GM21825 (cell line): Measurements from ENCODE around the gene ZNF836.
A peak's percentile ranks its signal among the peaks of the same experiment; 100 is the strongest.
"Not testable (repeated sequence)": the region's sequence is repeated elsewhere in the genome, so short reads cannot be mapped to it uniquely, and the experiment has no call there.

Source experiments
- ATAC-seq: cut with Tn5 transposase; IDR thresholded peaks from one replicate; pipeline ENCODE4 v1.9.1; 2021; ENCODE audit warnings: mild to moderate bottlenecking, moderate library complexity; ENCODE audit not compliant: unreplicated experiment

Gene ZNF836

DNA sequence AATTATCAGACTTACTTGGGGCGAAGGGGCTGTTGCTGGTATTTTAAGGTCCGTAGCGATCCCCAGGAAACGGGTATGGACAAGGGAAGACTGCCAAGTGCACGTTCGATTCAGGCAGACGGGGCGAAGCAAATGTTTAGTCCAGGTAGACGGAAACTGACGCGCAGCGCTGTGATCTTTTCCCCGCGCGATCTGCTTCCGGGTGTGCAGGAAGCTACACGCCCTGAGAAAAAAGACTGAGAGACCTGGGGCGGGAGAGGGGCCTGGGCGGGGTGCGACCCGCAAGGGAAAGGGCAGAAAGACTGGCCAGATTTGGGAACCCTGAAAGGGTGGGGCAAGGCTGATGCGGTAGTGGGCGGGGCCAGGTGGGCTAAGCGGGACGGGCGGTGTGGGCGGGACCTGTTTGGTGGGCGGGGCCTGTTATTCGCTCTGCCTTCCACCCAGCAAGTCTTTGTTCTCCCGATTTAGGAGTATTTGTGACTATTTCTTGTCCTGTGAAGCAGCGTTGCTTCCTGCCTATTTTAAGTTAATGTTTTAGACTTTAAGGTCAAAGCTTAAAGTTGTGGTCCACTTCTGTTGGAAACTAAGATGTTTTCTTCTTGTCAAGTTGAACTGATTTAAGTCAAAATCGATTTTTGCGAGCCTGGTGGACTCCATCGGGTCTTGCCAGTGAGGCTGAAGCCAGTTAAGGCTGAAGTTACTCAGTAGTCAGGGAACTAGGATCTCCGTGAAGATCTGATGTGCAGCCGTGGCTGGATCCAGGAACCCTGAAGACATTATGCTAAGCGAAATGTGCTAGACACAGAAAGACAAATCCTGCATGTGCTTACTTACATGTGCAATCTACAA, at the start of gene ZNF836:
ZNF836 (minus strand) TSS at position 301 of the 849 bp plus-strand sequence. CDS start 3,549 bp downstream, outside the sequence.
- peak; percentile 79 for ATAC-seq

DNA sequence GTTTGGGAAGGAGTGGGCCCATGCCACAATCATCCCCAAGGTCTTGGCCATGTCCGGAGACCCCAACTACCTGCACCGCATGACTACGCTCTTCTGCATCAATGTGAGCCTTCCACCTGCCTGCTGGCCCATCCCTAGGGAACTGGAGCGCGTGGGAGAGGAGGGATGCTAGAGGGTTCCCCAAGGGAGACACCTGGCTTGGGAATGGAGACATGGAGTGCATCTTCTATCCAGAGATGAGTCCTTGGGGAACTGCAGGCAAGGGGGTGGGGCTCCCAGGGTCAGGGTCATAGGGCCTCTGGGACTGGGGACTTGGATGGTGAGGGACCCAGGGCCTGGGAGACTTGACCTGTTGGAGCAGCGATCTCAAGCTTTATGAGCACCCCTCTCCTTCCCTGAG, 49.6 kb upstream of the ZNF836 start:
- no peak for ATAC-seq

DNA sequence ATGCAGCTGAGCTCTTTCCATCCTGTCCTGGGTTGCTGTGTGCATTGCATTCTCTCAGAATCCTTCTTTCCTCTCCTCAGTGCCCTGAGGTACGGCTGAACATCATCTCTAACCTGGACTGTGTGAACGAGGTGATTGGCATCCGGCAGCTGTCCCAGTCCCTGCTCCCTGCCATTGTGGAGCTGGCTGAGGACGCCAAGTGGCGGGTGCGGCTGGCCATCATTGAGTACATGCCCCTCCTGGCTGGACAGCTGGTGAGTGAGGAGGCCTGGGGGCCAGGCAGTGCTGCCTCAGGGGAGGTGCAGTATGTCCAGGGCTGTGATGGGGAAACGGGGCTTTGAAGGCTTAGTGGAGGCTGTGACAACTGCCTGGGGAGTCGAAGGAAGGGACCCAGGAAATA, 48.2 kb upstream of the ZNF836 start:
- no peak for ATAC-seq

DNA sequence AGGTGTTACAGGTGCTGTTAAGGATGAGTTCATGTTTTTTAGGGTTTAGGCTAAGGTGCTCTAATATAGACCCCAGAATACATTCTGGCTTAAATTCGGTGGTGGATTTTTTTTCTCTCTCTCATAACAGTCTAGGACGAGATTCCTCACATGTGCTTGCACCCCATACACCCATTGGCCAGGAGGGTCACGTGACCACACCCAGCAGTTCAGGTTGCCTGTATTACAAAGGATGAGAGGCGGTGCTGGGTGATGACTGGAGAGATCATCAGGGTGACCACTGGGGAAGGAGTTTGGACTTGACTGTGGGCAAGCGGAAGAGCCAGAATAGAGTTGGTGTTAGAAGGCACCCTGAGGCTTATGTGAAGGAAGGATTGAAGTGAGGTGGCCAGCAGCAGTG, 46.2 kb upstream of the ZNF836 start:
- no peak for ATAC-seq

DNA sequence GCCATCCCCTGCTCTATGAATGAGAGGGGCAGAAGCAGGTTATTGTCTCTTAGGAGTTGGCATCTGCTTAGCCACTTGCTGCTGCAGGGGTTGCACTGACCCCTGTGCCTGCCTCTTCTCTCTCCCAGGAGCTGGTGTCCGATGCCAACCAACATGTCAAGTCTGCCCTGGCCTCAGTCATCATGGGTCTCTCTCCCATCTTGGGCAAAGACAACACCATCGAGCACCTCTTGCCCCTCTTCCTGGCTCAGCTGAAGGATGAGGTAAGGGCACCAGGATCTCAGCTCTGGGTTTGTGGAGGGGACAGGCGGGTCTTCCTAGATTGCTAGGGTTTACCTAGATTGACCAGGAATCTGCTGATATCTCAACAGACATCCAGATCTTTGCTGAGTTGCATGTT, 45.0 kb upstream of the ZNF836 start:
- ATAC-seq: no peak

DNA sequence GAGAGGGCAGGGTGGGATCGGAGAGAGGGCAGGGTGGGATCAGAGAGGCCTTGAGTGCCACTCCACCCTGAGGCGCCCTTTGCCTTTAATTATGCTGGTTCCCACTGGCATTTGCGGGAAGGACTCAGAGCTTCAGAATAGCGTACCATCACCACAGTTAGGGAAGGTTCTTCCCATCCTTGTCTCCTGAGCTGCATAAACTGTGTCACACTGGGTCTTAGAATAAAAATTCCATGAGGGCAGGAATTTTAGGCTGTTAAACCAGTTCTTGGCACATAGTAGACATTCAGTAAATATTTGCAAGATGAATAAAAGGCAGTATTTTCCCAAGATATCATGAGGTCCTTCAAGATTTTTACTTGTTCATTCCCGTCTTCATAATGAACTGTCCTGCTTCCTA, 42.8 kb upstream of the ZNF836 start:
- ATAC-seq: no peak

GRCh38 chr19:52212572-52213255, 41.3 kb upstream of the ZNF836 start:
- no peak for ATAC-seq

DNA sequence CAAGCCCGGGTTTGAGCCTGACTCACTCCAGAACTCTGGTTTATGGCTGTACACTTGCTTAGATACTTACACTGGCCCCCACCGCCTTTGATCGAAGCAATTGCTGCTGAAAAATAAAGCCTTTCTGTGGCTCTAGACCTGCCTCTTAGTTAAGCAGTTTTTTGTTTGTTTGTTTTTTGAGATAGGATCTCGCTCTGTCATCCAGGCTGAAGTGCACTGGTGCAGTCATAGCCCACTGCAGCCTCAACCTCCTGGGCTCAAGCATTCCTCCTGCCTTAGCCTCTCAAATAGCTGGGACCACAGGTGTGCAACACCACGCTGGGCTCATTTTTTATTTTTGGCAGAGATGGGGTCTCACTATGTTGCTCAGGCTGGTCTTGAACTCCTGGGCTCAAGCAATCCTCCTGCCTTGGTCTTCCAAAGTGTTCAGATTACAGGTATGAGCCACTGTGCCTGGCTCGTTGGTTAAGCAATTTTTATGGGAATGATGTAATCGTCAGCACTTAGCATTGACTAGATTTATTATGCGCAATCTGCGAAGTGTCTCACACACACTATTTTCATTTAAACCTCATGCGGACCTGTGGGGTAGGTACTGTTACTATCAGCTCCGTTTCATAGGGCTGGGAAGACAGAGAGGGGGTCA, 40.6 kb upstream of the ZNF836 start:
- ATAC-seq: no peak

- ATAC-seq: no peak
Observed at GRCh38 chr19:52211203-52211602, 39.8 kb upstream of the ZNF836 start.

GRCh38 chr19:52206481-52206880, 35.1 kb upstream of the ZNF836 start:
- no peak for ATAC-seq

DNA sequence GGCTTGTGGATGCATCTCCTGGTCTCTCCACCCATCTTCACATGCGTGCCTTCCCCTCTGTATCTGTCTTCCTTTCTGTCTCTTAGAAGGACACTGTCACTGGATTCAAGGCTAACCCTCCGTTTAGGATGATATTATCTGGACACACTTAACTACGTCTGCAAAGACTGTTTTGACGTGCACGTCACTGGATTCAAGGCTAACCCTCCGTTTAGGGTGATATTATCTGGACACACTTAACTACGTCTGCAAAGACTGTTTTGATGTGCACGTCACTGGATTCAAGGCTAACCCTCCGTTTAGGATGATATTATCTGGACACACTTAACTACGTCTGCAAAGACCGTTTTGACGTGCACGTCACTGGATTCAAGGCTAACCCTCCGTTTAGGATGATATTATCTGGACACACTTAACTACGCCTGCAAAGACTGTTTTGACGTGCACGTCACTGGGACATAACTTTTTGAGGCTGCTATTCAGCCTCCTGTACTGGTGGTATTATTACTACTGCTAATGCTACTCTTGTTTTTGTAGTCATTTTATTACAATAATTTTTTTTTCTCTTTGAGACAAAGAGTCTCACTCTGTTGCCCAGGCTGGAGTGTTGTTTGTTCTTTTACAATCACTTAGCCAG, 29.5 kb upstream of the ZNF836 start:
- ATAC-seq: not testable (repeated sequence)

DNA sequence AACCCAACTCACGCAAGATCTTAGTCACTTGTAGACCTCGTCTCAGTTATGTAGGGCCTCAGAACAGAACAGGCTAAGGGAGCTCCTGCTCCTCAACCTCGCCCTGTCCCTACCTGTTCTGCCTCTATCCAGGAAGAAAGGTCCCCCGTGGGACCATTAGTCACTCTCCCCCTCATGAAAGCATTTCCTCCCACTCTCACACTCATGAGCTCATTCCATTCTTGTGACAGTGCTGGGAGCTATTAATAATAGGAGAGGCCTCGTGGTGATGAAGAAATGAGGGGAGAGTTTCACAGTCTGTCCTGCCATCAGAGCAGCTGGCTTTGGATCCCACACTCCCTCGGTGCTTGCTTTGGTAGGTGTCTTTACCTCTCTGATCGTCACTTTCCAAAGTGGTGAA, 28.6 kb upstream of the ZNF836 start:
- ATAC-seq: no peak

GRCh38 chr19:52198678-52199077, 27.3 kb upstream of the ZNF836 start:
- ATAC-seq: no peak

- ATAC-seq: no peak
Observed at GRCh38 chr19:52197964-52198363, 26.5 kb upstream of the ZNF836 start.

DNA sequence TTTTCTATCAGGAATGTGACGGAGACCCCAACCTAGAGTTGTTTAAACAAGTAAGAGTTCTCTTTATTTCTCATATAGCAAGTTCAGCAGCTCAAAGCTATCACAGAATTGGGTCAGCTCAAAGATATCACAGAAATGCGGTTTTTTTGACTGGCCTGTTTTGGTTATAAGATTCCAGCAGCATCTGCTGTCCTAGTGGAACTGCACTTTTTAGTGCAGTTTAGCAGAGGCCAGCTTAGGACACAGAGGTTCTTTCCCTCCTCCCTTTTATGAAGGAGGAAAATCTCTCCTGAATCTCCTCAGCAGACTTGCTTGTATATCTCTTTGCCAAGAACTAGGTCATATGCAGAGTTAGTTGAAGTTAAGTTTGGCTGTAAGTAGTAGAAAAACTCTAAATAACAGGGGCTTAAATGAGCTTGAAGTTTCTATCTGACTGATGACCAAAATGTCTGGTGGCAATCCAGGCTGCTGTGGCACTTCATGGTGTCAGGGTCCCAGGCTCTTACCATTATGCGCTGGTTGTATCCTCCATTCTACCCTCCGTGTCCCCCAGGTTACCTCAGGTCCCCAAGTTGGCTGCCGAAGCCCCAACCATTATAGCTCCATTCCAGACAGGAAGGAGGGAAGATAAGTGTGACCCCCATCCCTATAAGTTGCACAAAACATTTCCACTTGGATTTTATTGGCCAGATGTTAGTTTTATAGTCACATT, 25.0 kb upstream of the ZNF836 start:
- no peak for ATAC-seq

DNA sequence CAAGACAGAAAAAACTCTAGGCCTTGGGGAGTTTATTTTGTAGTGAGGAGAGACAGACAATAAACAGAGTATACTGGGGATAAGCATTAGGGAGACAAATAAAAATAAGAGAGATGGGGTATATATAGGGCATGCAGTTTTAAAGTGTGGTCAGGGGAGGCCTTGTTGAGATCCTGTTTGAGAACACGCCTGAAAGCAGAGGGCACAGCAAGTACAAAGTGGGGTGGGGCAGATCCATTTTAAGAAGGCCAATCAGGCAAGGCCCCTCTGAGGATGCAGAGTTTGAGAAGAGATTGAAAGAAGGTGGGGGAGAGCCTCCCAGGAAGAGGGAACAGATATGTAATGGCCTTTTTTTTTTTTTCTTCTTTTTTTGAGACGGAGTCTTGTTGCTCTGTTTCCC, 20.5 kb upstream of the ZNF836 start:
- ATAC-seq: no peak

DNA sequence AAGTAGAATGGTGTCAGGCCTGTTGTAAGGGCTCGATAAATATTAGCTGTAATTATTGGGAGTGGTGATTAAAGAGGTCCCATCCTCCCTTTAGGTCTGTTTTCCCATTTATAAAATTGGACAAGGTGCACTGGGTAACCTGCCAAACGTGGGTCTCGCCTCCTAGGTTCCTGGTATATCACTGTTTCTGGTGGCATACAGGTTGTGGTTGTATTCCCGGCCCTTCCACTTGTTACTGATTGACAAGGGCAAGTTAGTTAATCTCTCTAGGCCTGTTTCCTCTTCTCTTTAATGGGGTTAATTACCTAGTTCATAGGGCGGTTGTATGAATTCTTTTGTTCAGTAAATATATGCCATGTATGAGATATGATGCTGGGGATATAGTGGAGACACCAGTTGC, 20.0 kb upstream of the ZNF836 start:
- ATAC-seq: no peak

- ATAC-seq: no peak
Observed at GRCh38 chr19:52190487-52191293, 19.3 kb upstream of the ZNF836 start.

GRCh38 chr19:52189735-52190486, 18.5 kb upstream of the ZNF836 start, which contains the start of gene PPP2R1A:
Gene PPP2R1A (plus strand): TSS chr19:52190052. CDS start chr19:52190097, 45 bp downstream.
- peak; percentile 86 for ATAC-seq
